H9 (cell line): Measurements from ENCODE around the gene ARHGAP5. TPM values are rescaled to one million over a fixed set of nuclear protein-coding genes. Genes with fewer than 3 reads are reported as not detected.

Experiments
- DNase-seq: peaks from one replicate; pipeline ENCODE4 v3.0.0-alpha.2; 2017
- H2AFZ ChIP-seq: one replicate; pipeline ENCODE4 v1.6.1; 2013; ENCODE audit warnings: mild to moderate bottlenecking, low read length, control low read depth, moderate library complexity
- H2AK5ac ChIP-seq: 2 replicates; pipeline ENCODE4 v1.6.1; 2013; ENCODE audit warnings: low read length, control low read depth, mixed read lengths; ENCODE audit not compliant: insufficient read length
- H2BK120ac ChIP-seq: one replicate; pipeline ENCODE4 v1.6.1; 2013; ENCODE audit warnings: low read depth, mild to moderate bottlenecking, low read length, control low read depth, inconsistent platforms; ENCODE audit not compliant: poor library complexity, severe bottlenecking
- H2BK12ac ChIP-seq: 2 replicates; pipeline ENCODE4 v1.6.1; 2013; ENCODE audit warnings: low read length, control low read depth, mixed read lengths, low read depth; ENCODE audit not compliant: insufficient read length
- H2BK15ac ChIP-seq: 2 replicates; pipeline ENCODE4 v1.6.1; 2013; ENCODE audit warnings: low read depth, low read length, control low read depth
- H2BK20ac ChIP-seq: one replicate; pipeline ENCODE4 v1.6.1; 2013; ENCODE audit warnings: low read depth, mild to moderate bottlenecking, low read length, control low read depth, inconsistent platforms; ENCODE audit not compliant: poor library complexity, severe bottlenecking
- H2BK5ac ChIP-seq: 2 replicates; pipeline ENCODE4 v1.6.1; 2013; ENCODE audit warnings: low read length, control low read depth, mixed read lengths; ENCODE audit not compliant: insufficient read length
- H3K14ac ChIP-seq: 2 replicates; pipeline ENCODE4 v1.6.1; 2013; ENCODE audit warnings: low read length, control low read depth; ENCODE audit not compliant: insufficient read depth
- H3K18ac ChIP-seq: 2 replicates; pipeline ENCODE4 v1.6.1; 2013; ENCODE audit warnings: low read depth, mild to moderate bottlenecking, mixed read lengths, low read length, control low read depth; ENCODE audit not compliant: insufficient read length
- H3K23ac ChIP-seq: 2 replicates; pipeline ENCODE4 v1.6.1; 2013; ENCODE audit warnings: low read length, control low read depth, mixed read lengths, low read depth; ENCODE audit not compliant: insufficient read length
- H3K23me2 ChIP-seq: 2 replicates; pipeline ENCODE4 v1.6.1; 2013; ENCODE audit warnings: low read depth, mild to moderate bottlenecking, mixed read lengths, low read length, control low read depth; ENCODE audit not compliant: insufficient read length, poor library complexity, severe bottlenecking
- H3K27ac ChIP-seq: 2 replicates; pipeline ENCODE4 v1.5.1; 2013; ENCODE audit warnings: low read length, control low read depth, mixed read lengths, low read depth; ENCODE audit not compliant: insufficient read length
- H3K27me3 ChIP-seq: 2 replicates; pipeline ENCODE4 v1.6.1; 2013; ENCODE audit warnings: low read length, control low read depth, inconsistent platforms; ENCODE audit not compliant: insufficient read depth
- H3K4ac ChIP-seq: 2 replicates; pipeline ENCODE4 v1.6.1; 2013; ENCODE audit warnings: low read depth, mild to moderate bottlenecking, control low read depth, inconsistent platforms, low read length, moderate library complexity
- H3K4me1 ChIP-seq: 2 replicates; pipeline ENCODE4 v1.6.1; 2013; ENCODE audit warnings: low read length, control low read depth, inconsistent platforms; ENCODE audit not compliant: insufficient read depth
- H3K4me2 ChIP-seq: 2 replicates; pipeline ENCODE4 v1.6.1; 2013; ENCODE audit warnings: low read length, control low read depth, mixed read lengths; ENCODE audit not compliant: insufficient read length, insufficient read depth
- H3K56ac ChIP-seq: 2 replicates; pipeline ENCODE4 v1.6.1; 2013; ENCODE audit warnings: low read depth, mild to moderate bottlenecking, mixed read lengths, low read length, control low read depth; ENCODE audit not compliant: insufficient read length
- H3K79me1 ChIP-seq: 2 replicates; pipeline ENCODE4 v1.6.1; 2013; ENCODE audit warnings: low read depth, mild to moderate bottlenecking, moderate library complexity, low read length, control low read depth, inconsistent platforms; ENCODE audit not compliant: insufficient read depth, poor library complexity, severe bottlenecking
- H3K79me2 ChIP-seq: 2 replicates; pipeline ENCODE4 v1.6.1; 2013; ENCODE audit warnings: low read length, control low read depth, inconsistent platforms; ENCODE audit not compliant: insufficient read depth
- H3K9ac ChIP-seq: 2 replicates; pipeline ENCODE4 v1.6.1; 2013; ENCODE audit warnings: low read length, control low read depth, mixed read lengths; ENCODE audit not compliant: insufficient read length; ENCODE audit errors: extremely low read depth
- H3K9me3 ChIP-seq: one replicate; pipeline ENCODE4 v1.6.1; 2013; ENCODE audit warnings: low read depth, low read length, inconsistent platforms; ENCODE audit not compliant: control insufficient read depth
- H3T11ph ChIP-seq: one replicate; pipeline ENCODE4 v1.6.1; 2013; ENCODE audit warnings: mild to moderate bottlenecking, low read length, control low read depth, inconsistent platforms
- H4K20me1 ChIP-seq: one replicate; pipeline ENCODE4 v1.6.1; 2013; ENCODE audit not compliant: control insufficient read depth, insufficient read length, insufficient read depth
- H4K5ac ChIP-seq: 2 replicates; pipeline ENCODE4 v1.6.1; 2013; ENCODE audit warnings: low read depth, mild to moderate bottlenecking, mixed read lengths, low read length, control low read depth; ENCODE audit not compliant: insufficient read length
- H4K8ac ChIP-seq: replicated peaks from 2 replicates; pipeline ENCODE4 v1.6.1; 2013; ENCODE audit warnings: low read length, control low read depth, mixed read lengths, low read depth; ENCODE audit not compliant: insufficient read length
- H4K91ac ChIP-seq: 2 replicates; pipeline ENCODE4 v1.6.1; 2013; ENCODE audit warnings: low read depth, mild to moderate bottlenecking, moderate library complexity, mixed read lengths, low read length, control low read depth; ENCODE audit not compliant: insufficient read length
- H3K27ac Mint-ChIP-seq, 3 experiments: 2 replicates in 2 of 3; 3 replicates in 1 of 3; pipeline ENCODE4 v1.8.0; 2020 to 2021; ENCODE audit warnings: mixed read lengths in 3 of 3, mild to moderate bottlenecking in 1 of 3, moderate library complexity in 1 of 3
- H3K27me3 Mint-ChIP-seq: 2 replicates; pipeline ENCODE4 v1.8.0; 2021; ENCODE audit warnings: low read depth, mild to moderate bottlenecking, moderate library complexity, mixed read lengths
- H3K36me3 Mint-ChIP-seq, 3 experiments: 2 replicates in 2 of 3; 3 replicates in 1 of 3; pipeline ENCODE4 v1.8.0; 2020 to 2021; ENCODE audit warnings: low read depth in 3 of 3, mixed read lengths in 3 of 3; ENCODE audit not compliant: insufficient read depth in 1 of 3
- H3K4me1 Mint-ChIP-seq, 2 experiments: 2 replicates each; pipeline ENCODE4 v1.8.0; 2020; ENCODE audit warnings: mixed read lengths in 2 of 2
- H3K4me3 Mint-ChIP-seq, 2 experiments: 2 replicates in 1 of 2; 3 replicates in 1 of 2; pipeline ENCODE4 v1.8.0; 2020 to 2021; ENCODE audit warnings: mild to moderate bottlenecking in 2 of 2, mixed read lengths in 2 of 2, moderate library complexity in 1 of 2
- H3K9me3 Mint-ChIP-seq, 2 experiments: 2 replicates in 1 of 2; 3 replicates in 1 of 2; pipeline ENCODE4 v1.8.0; 2020; ENCODE audit warnings: mild to moderate bottlenecking in 2 of 2, mixed read lengths in 2 of 2, moderate library complexity in 1 of 2
- CTCF ChIP-seq: fragments of 200-600 bp; sonication (generic); conservative IDR thresholded peaks from 3 replicates; pipeline ENCODE4 v1.8.0; 2021; ENCODE audit warnings: antibody characterized with exemption, mild to moderate bottlenecking
- WGBS: extraction: QIAGEN DNeasy Blood & Tissue Kit; methylation state at CpG from one replicate; pipeline ENCODE4 v1.1.7; 2013; ENCODE audit warnings: missing lambda C conversion rate, low lambda C conversion rate, mixed read lengths; ENCODE audit not compliant: insufficient read length; ENCODE audit errors: extremely low coverage; 5-methylcytosine and 5-hydroxymethylcytosine counted together
- total RNA-seq: library from RNA; stranded (reverse); gene quantifications from 2 replicates; pipeline ENCODE4 v1.2.1, GENCODE V29; 2021

ARHGAP5 gene
- total RNA-seq, 1 experiment from 2014 or later, result 73.8 TPM

DNA sequence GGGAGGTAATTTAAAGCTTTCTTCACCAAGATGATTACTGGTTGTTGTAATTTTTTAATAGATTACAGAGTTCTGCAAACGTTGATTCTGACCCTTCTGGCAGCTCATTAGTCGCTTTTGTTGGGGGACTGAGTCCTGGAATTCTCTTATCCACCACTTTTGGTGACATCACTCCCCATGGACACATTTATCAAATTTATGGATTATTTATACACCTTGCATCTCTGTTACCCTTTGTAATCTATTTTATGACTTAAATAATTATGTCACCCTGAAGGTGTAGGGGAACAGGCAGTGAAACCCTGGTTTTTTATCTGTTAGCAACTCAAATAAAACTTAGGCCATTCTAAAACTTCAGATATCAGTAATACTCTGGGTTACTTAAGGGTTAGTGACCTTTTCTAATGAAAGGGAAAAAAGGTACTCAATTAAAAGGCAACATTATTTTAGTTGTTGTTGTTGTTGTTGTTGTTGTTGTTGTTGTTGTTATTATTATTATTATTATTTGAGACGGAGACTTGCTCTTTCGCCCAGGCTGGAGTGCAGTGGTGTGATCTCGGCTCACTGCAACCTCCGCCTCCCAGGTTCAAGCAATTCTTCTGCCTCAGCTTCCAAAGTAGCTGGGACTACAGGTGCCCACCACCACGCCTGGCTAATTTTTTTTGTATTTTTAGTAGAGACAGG is 65.8 kb downstream of the ARHGAP5 start:
- DNase-seq, result no peak

More for the DNA sequence above, 65.8 kb downstream of the ARHGAP5 start:
- no peak overlapping the region for H2BK15ac ChIP-seq
- no peak overlapping the region for H3K18ac ChIP-seq
- H2BK5ac ChIP-seq, result no peak overlapping the region
- no peaks in the 10 kb centered on the region for H3K27me3 Mint-ChIP-seq
- no peaks in the 10 kb centered on the region for H4K20me1 ChIP-seq
- H3K27me3 ChIP-seq, result no peaks in the 10 kb centered on the region
- H3K4ac ChIP-seq, result no peak overlapping the region
- H2AFZ ChIP-seq, result no peak overlapping the region
- WGBS, result no CpG with 5 or more reads among the region's 7 CpGs
- TF ChIP-seq CTCF, result no peak
- no peak overlapping the region for H3T11ph ChIP-seq
- no peak overlapping the region for H3K27ac ChIP-seq
- no peak overlapping the region for H3K23ac ChIP-seq
- no peak overlapping the region for H3K4me2 ChIP-seq
- H3K79me1 ChIP-seq, result no peaks in the 10 kb centered on the region
- H3K4me1 Mint-ChIP-seq, result peaks cover 4 to 11% of the 10 kb centered on the region in 2 experiments
- H4K8ac ChIP-seq, result no peak overlapping the region
- no peaks in the 10 kb centered on the region for H3K9me3 ChIP-seq
- H3K4me3 Mint-ChIP-seq, result no peak overlapping the region
- H3K36me3 Mint-ChIP-seq, result peaks cover 11 to 36% (median 24%) of the 10 kb centered on the region in 3 experiments
- H3K56ac ChIP-seq, result no peak overlapping the region
- H3K27ac Mint-ChIP-seq, result peak overlapping the region in 2 of 3 experiments; percentile 27 to 58; a peak in 3 of 7 replicates
- H2AK5ac ChIP-seq, result no peak overlapping the region
- H2BK20ac ChIP-seq, result no peak overlapping the region
- H3K9ac ChIP-seq, result no peak overlapping the region
- no peaks in the 10 kb centered on the region for H3K23me2 ChIP-seq
- no peaks in the 10 kb centered on the region for H3K79me2 ChIP-seq
- no peak overlapping the region for H2BK120ac ChIP-seq
- H3K14ac ChIP-seq, result no peak overlapping the region
- no peak overlapping the region for H4K5ac ChIP-seq
- H3K9me3 Mint-ChIP-seq, result peaks cover 2 to 7% of the 10 kb centered on the region in 2 experiments; a peak in 3 of 5 replicates
- no peaks in the 10 kb centered on the region for H3K4me1 ChIP-seq
- no peak overlapping the region for H4K91ac ChIP-seq
- no peak overlapping the region for H2BK12ac ChIP-seq
